Activated CD4-positive, alpha-beta T cell treated with anti-CD3 and anti-CD28 coated beads for 1 hour (primary cell): ENCODE results near the gene TMEM95.
"Not testable (repeated sequence)": the region's sequence is repeated elsewhere in the genome, so short reads cannot be mapped to it uniquely, and the experiment has no call there.

ENCODE experiments used
- DNase-seq: peaks from one replicate; pipeline ENCODE4 v3.0.0-alpha.2; 2020

TMEM95 gene

GRCh38 chr17:7348478-7349242 lies 6.3 kb upstream of the TMEM95 start:
- no peak for DNase-seq

GRCh38 chr17:7351665-7352502 lies 3.1 kb upstream of the TMEM95 start, which contains the start of gene KCTD11:
TSS of gene KCTD11 (plus strand) at chr17:7352162.
- DNase-seq, result peak; percentile 54

DNA sequence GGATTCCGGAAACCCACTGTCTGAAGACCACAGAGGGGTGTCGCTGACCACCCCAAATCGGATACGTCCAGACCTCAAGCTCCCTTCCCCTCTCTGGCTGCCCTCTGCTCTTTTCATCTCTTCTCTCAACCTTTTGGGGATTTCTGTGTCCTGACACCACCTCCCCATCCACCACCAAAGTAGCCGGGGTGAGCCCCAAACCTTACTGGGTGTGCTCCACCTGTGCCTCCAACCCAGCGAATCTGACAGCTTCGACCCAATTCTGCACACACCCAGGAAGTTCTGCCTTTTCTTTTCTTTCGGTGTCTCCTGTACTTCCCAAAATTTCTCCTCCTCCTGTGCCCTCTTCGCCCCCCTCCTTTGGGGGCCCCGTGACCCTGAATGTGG lies 2.5 kb upstream of the TMEM95 start:
- no peak for DNase-seq

DNA sequence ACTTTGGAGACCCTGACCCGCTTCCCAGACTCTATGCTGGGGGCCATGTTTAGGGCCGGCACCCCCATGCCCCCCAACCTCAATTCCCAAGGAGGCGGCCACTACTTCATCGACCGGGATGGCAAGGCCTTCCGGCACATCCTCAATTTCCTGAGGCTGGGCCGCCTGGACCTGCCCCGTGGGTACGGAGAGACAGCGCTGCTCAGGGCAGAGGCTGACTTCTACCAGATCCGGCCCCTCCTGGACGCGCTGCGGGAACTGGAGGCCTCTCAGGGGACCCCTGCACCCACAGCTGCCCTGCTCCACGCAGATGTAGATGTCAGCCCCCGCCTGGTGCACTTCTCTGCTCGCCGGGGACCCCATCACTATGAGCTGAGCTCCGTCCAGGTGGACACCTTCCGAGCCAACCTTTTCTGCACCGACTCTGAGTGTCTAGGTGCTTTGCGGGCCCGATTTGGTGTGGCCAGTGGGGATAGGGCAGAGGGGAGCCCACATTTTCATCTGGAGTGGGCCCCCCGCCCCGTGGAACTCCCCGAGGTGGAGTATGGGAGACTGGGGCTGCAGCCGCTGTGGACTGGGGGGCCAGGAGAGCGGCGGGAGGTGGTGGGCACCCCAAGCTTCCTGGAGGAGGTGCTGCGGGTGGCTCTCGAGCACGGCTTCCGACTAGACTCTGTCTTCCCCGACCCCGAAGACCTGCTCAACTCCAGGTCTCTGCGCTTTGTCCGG lies 1.9 kb upstream of the TMEM95 start:
- no peak for DNase-seq

GRCh38 chr17:7354262-7354843 lies 603 bp upstream of the TMEM95 start:
- no peak for DNase-seq

- no peak for DNase-seq
These were observed 617 bp downstream of the TMEM95 start for GRCh38 chr17:7355573-7355972.

- DNase-seq, result peak; percentile 77
These were observed 1.2 kb downstream of the TMEM95 start for GRCh38 chr17:7356072-7356549.

- no peak for DNase-seq
These were observed 1.8 kb downstream of the TMEM95 start for GRCh38 chr17:7356756-7357155.

GRCh38 chr17:7357381-7357780 lies 2.4 kb downstream of the TMEM95 start:
- DNase-seq, result no peak

DNA sequence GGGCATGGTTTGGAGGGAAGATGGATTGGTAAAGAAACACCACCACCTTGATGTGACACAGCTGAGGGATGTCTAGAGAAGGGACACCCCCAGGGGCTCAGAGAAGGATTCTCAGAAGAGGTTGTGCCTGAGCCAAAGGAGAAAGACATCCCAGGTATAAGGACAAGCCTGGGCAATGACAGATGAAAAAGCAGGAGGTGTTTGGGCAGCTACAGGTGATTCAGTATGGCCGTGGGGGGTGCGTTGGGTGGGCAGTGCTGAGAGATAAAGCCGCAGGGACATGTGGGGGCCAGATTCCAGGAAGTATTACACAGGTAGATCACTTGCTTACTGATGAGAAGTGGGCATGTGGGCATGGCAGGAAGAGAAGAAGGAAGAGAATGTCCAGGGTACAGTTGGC lies 7.0 kb downstream of the TMEM95 start:
- DNase-seq, result no peak

DNA sequence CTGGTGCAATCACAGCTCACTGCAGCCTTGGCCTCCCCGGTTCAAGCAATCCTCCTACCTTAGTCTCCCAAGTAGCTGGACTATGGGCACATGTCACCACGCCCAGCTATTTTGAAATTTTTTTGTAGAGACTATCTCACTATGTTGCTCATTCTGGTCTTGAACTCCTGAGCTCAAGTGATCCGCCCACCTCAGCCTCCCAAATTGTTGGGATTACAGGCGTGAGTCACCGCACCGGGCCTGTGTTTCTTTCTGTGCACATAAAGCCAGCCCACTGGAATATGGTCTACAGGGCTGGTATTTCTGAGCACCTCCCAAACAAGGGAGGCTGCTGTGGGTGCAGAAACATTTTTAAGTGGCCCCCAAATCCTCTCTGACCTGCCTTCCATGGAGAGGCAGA lies 8.4 kb downstream of the TMEM95 start:
- no peak for DNase-seq

- DNase-seq, result not testable (repeated sequence)
These were observed 11.0 kb downstream of the TMEM95 start for GRCh38 chr17:7365963-7366362.

DNA sequence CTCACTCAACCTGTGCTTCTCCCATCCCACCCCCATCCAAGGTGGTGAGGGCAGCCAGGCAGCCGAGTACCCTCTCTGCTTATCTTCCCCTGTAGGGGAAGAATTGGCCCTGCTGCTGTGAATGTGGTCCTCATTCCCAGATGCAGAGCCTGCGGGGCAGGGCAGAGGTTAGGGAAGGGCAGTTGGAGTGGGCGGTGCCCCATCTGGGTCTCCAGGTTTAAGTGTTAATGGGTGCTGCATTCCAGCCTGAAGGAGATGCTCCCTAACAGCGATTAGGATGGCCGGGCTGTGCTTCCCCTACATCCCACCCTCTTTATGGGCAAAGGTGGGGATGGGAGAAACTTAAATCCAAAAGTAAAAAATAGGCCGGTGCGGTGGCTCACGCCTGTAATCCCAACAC lies 12.1 kb downstream of the TMEM95 start:
- DNase-seq, result no peak

- no peak for DNase-seq
These were observed 13.1 kb downstream of the TMEM95 start for GRCh38 chr17:7367918-7368598.

DNA sequence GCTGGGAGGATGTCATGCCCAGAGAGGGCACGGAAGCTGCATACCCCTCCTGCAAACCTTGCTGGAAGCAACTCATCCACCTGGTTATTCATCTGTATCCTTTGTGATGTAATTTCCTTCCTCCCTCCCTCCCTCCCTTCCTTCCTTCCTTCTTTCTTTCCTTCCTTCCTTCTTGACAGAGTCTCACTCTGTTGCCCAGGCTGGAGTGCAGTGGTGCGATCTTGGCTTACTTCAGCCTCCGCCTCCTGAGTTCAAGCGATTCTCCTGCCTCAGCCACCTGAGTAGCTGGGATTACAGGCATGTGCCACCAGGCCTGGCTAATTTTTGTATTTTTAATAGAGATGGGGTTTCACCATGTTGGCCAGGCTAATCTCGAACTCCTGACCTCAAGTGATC lies 13.6 kb downstream of the TMEM95 start:
- DNase-seq, result not testable (repeated sequence)

GRCh38 chr17:7369825-7370224 lies 14.9 kb downstream of the TMEM95 start:
- DNase-seq, result no peak

- no peak for DNase-seq
These were observed 15.9 kb downstream of the TMEM95 start for GRCh38 chr17:7370853-7371252.

- no peak for DNase-seq
These were observed 19.4 kb downstream of the TMEM95 start for GRCh38 chr17:7374353-7374752.

- DNase-seq, result no peak
These were observed 24.2 kb downstream of the TMEM95 start for GRCh38 chr17:7379134-7379533.

DNA sequence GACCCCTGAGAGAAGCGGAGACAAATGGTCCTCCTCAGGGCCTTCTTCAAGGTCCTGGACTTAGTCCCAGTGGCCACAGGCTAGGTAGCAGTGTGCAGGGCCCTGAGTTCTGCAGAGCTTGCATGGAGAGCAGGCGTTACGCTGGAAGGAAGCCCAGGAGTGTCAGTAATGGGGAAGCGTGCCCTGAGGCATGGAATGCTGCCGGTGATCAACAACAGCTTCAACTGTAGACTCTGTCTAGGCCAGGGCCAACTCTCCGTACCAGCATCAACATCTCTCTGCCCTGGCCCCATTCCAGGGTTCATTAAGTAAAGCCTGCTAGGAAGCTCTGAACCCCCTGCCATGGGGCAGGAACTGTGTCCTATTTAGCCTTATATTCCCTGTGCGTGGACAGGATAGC lies 25.4 kb downstream of the TMEM95 start:
- no peak for DNase-seq

DNA sequence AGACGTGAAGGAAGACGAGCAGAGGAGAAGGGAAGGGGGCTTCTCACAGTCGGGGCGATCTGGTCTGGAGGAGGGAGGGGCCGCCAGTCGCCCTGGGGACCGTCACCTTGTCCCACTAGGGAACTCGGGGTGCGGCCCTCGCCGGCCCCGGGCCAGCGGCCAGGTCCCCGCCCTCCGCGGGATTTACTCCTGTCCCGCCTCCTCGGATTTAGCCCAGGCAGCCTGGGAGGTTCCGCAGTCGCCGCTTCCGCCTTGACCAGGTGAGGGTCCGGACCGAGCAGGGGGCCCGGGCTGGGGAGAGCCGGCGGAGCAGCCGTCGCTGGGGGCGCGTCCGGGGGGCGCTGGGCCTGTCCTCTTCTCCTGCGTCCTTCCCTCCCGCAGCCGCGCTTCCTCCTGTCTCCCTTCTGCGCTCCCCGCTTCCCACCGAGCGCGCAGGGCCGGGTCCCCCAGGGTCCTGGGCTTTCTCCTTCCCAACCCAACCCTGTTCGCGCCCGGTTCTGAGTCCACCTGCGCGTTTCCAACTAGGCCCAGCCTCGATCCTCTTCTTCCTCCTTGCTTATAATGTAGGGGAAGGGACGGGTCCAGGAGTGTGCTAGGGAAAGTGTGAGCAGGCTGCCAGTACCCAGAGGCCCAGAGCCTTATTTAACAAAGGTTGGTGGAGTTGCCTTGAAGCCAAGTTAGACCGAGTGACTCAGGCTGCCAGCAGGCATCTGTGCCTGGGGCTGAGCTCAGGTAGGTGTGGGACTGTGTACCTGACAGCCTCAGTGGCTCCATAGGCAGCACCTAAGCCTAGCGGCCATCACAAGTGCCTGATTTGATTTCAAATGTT lies 26.1 kb downstream of the TMEM95 start, which contains the start of gene TNK1:
Gene TNK1, plus strand, starts transcription at position 235 of the 829 bp plus-strand sequence. CDS start 1,838 bp downstream, outside the sequence.
- no peak for DNase-seq
